Measurements from ENCODE around the gene CLCA4.

The CLCA4 gene

GRCh38 chr1:86616871-86617270, 70.0 kb downstream of the CLCA4 start:
- no peak for DNase-seq (ENCODE audit: low read depth)

DNA sequence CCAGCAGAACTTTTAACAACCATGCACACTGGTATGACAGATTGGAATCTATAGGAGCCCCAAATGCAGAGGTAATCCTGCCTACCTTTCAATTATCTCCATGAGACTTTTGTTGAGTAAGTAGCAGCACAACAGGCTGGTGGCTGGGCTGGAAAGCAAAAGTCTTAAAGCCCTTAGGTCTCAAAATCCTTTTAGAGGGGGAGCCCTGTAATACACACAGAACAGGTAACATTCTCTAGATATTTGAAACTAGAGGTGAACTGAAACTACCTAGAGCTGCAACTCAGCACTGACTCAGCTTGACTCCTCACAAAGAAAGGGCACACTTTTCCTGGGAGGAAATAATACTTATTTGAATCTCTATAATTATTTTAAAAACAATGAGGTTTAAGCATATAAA, 71.5 kb downstream of the CLCA4 start:
- DNase-seq (ENCODE audit: low read depth), result no peak

GRCh38 chr1:86619313-86619712, 72.4 kb downstream of the CLCA4 start:
- DNase-seq (ENCODE audit: low read depth), result no peak

DNA sequence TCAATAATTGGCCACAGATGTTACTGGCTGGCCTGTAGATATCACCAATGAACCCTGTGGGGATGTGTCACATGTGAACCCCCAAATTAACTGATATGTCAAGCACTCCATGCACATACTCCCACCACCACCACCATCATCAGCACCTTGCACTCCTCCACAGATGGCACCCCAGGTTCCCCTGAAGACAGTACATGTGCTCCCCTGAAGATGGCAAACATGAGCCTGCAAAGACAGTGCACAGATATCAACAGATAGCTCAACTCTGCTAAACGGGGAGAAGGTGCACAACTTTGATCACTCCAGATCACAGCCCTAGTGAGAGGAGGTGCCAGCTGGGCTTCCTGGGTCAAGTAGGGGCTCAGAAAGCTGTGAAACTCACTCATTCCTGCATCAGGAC, 74.4 kb downstream of the CLCA4 start:
- DNase-seq (ENCODE audit: low read depth), result no peak
